Inflammatory macrophage treated with lipopolysaccharide for 1 hour (primary cell): ENCODE results near the gene TLR7.

ENCODE experiments used
- DNase-seq, 2 donors: peaks; one replicate each; pipeline ENCODE4 v3.0.0-alpha.2; 2020 to 2022

TLR7 gene

DNA sequence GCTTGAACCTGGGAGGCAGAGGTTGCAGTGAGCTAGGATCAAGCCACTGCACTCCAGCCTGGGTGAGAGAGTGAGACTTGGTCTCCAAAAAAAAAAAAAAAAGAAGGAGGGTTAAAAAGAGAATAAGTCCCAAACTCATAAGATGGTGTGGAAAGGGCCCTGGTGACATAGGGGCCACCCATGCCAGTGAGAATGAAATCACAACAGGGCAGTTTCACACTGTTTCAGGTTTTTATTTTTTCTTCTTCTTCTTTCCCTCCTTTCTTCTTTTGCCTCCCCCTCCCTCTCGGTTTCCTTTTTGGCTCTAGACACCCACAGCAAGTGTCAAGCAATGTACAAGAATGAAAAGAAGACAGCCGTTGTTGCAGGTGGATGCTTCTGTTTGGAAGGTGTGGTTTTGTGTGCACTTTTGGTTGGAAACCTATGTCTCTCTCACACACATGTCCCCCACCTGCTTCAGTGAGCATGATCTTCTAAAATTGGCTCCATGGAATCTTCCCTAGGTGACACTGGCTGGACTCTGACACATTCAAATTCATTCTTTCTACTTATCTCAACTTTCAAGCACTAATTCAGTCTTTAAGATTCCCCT, 25.1 kb downstream of the TLR7 start:
- DNase-seq, result no peak

DNA sequence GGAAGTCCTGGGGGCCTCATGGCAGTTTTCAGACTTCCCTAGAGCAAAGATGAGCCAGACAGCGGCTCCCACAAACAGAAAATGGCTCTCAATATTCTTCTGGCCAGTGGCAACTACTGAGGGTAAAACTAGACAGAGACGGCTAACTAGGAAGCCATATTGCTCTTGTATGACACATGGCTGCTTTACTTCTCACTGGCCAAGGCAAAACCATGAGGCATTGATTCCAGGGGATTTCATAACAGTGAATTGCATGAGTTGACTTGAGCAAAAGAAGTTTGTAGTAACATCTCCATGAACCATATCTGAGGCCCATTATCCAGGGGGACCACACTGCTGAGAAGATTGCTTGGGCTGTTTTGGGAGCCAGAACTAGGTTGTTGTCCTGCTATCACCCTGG, 25.8 kb downstream of the TLR7 start:
- peak; percentile 51 to 54 for DNase-seq

DNA sequence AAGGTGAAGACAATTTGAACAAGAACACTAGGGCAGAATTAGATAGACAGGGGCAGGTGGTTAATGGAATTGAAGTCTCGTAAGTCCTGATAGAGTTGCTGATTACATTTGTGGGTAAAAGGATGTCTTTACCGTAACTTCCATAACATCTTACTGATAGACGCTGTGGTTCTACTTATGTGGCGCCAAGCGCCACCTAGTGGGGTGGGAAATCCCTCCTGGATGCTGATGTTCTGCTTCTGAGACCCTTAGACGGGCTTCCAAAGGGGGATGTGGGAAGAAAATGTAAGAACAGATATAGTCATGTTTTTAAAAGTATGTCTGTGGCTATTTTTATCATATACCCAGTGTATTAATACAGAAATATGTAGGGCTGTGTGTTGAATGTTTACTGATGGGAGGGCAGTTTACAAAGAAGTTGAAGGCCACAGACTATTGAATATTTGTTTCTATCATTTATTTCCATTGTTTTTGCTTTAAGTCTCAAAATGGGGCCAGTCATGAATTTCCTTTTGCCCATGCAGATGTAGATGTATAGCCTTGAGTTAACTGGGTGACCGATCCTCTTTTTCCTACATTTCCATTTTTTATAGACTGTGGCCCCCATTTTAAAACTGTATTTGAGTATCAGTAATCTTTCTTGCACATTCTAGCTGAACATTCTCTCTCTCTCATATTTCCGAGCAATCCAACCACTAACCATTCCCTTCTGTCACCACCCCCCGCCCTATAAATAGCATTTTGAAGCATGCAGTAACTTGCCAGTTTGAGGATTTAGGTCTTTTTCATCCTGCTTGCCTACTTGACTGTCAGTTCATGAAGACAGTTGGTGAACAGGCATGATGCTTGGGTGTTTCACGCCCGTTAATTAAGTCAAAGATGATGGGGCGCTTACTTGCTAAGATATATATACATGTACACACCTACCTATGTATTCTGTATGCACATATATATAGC, 27.5 kb downstream of the TLR7 start:
- peak in 1 of 2 donors; percentile 49 for DNase-seq

DNA sequence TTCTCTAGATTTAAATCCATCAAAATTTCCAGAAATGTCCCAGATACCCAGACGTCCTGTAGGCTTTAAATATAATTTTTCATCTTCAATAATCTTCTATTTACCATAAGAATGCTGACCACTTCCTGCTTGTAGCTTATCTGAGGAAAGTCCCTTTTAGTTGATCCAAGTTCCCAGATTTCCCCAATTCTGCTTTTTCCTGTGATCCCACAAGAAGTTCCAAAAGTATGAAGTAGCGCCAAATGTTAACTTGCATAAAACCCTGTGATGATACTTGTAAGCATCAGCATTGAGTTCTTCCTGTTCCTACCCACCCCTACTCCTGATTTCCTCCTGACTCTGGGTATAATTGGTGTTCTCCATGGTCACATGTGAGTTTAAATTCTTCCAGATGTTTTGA, 29.0 kb downstream of the TLR7 start:
- DNase-seq, result peak in 1 of 2 donors; percentile 51

DNA sequence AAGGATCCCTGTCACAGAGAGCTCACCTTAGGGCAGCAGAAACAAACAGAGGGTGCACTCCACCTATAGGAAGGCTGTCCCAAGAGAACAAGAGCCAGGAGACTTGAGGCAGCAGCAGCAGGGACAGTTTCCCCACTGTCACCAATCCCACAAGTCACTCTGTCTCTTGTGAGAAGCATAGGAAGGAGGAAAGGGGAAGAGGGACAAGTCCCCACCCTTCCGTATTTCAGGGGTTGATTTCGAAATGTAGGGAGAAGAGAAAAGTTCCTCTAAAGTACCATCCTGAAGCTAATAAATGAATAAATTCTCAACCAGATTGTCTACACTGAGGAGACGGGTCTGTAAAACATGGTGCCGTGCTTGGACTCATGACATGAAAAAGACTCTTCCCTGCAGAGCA, 30.1 kb downstream of the TLR7 start:
- DNase-seq, result peak; percentile 60 to 61

DNA sequence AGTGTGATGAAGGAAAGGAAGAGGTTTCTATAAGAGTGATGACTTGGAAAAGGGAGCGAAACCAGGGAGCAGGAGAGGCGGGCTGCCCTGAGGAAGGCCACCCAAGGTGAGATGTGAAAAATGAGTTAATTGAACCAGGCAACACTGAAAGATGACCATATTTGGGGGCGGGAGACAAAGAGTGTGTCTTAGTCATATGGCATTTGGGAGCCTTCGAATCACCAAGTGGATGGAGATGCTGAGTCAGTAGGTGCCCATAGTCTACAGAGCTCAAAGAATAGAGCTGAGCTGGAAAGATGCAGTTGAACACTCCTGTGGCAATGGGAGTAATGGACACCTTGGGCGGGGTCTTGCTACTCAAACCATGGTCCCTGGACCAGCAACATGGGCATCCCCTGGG, 31.2 kb downstream of the TLR7 start:
- no peak for DNase-seq

DNA sequence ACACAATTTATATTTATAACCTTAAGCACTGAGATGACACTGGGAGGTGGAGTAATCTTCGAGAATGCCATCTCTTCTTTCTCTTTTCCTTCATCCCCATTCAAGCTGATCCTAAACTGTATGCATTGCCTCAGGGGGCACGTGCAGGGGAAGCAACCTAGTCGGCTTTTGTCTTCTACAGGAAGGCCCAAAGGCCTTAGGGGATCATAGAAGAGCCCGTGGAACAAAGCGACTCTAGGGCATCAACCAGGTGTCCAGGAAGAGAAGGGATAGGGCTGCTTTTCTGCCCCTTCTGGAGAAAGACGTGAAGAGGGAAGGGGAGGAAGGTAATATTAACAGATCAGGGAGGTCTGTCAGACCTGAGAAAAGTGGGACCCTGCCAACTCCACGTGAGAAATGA, 32.6 kb downstream of the TLR7 start:
- DNase-seq, result no peak

DNA sequence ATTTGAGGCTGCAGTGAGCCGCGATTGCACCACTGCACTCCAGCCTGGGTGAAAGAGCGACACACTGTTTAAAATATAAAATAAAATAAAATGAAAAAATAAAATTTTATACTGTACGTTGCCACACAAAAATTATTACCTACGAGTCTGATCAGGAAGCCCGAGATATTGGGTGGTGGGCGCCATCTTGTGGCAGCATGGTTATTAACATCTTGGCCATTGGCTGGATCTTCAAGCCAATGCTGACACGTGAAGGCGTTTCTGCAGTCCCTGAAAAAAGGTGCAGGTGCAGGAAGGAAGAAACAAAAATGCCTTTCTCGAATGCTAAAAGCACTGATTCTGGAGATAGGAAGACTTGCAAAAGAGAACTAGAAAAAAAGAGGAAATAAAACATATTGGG, 34.6 kb downstream of the TLR7 start:
- peak in 1 of 2 donors; percentile 58 for DNase-seq

DNA sequence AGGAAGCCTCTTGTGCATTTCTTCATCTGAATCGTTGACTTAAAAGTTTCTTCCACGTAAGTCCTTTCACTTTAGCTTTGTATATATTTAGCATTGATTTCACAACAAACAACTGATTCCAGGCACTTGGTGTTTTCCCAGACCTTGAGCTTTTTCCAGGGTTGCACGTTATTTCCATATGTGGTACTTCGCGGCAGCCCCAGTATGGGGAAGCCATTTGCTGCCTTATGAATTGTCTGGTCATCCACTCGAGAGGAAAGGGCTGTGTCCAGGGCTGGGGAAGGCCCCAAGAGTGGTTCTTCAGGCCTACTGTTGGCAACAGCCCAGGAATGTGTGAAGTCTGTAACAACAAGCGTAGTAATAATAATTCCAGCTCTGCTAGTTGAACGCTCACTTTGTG, 36.8 kb downstream of the TLR7 start:
- peak; percentile 72 to 90 for DNase-seq

DNA sequence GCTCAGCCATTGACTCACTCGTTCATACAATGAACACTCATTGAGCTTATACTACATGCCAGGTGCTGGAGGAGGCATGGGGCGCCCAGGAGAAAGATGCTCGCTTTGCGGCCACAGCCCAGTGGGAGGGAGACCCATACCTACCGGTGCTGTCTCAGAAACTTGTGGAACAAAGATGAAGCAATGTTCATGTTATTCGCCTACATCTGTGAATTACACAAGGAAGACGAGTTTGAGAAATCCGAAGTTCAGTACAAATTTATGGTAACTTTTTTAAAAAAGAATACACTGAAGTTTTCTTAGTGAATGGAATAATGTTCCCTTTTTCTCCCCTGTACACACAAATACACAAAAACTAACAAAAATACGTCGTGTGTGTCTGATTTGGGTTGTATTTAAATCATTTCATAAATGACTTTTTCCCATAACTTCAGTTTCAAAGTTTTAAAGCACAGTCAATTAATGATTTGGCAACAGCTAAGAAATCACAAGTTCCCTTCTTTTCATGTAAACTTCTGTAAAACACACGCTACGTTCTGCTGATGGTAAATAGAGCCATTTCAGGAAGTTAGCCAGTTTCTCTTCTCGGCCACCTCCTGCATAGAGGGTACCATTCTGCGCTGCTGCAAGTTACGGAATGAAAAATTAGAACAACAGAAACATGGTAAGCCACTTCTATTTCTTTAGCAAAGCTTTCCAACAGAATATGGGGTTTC, 39.3 kb downstream of the TLR7 start, which contains the start of gene TLR8:
Gene TLR8 (plus strand): TSS at position 575 of the 716 bp plus-strand sequence. CDS start 87 bp downstream, at position 662.
- DNase-seq, result peak; percentile 64 to 68

DNA sequence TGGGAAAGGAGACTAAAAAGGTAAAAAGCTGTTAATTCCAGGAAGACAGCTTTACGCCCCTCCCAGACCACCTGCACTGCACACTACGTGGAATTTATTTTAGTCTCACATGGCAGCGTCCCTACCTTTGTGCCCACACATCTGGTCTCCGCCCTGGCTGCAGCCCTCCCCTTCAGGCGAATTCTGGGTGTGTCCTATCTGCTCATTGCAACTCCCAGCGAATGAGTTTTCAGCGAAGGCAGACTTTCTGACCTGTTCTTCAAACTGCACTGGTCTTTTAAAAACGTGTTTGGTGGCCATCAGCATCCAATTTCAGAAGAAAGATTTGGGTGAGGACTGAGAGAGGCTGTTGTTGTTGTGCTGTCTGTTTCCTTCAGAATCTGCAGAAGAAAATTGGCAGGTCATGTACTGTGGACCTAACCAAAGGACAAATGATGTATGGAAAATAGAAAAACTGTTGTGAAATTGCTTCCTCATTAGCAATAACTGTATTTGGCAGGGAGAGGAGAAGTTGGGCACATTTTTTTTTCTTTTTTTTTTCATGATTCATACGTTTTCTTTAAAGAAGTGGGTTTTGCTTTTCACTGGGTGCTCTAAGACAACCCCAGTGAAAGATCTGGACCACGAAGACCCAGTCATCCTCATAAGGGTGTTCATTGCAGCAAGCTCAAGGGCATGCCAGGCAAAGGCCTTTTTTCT, 43.7 kb downstream of the TLR7 start:
- DNase-seq, result peak; percentile 57 to 76

DNA sequence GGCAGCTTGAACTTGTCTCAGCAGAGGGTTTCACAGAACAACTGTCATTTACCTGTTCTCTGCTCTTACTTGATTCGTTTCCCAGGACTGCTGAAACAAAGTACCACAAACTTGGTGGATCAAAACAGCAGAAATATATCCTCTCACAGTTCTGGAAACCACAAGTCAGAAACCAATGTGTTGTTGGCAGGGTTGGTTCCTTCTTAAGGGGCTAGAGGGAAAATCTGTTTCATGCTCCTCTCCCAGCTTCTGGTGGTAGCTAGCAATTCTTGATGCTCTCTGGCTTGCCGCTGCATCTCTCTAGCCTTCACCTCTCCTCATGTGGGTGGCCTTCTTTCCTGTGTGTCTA, 44.2 kb downstream of the TLR7 start:
- no peak for DNase-seq

DNA sequence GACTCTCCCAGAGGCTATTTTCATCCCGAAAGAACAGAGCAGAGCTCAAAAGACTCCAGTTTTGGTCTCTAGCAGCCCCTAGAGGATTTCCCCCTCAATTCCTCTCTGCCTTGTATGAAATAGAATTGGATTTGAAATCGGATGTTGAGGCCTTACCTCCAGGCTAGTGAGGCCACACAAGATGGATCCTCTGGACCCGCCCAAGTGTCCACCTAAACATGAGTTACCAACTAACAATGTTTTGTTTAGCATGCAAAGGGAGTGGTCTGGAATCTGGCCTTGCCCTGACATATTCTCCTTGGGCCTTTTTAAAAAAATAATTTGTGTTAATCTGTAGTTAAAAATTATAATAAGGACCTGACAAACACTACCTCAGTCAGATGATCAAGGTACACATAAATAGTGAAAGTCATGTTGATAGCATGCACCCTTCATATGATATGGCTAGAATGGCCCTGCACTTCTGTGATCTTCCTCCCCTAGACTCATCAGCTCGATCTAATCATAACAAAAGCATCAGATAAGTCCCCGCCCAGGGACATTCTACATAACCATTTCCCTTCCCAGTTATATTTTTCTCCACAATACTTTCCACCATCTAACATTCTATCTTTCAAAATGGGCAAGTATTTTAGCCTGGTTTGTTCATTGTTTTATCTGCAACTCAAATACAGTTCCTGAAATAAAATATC, 46.1 kb downstream of the TLR7 start:
- no peak for DNase-seq

DNA sequence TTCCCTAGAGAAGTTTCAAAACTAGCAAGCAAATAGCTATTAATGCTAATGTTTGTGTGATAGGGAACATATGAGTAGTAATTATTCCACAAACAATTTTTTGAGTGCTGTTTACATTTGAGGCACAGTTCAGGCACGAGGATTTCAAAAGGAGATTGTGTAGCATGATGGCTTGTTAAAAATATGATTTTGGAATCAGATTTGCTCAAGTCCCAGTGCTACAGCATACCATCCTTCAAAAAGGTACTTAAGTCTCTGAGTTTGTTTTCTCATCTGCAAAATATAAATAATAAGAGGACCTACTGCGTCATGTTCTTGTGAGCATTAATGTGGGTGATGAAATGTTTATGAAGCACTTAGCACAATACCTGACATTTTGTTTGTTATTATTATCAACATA, 50.9 kb downstream of the TLR7 start:
- no peak for DNase-seq

DNA sequence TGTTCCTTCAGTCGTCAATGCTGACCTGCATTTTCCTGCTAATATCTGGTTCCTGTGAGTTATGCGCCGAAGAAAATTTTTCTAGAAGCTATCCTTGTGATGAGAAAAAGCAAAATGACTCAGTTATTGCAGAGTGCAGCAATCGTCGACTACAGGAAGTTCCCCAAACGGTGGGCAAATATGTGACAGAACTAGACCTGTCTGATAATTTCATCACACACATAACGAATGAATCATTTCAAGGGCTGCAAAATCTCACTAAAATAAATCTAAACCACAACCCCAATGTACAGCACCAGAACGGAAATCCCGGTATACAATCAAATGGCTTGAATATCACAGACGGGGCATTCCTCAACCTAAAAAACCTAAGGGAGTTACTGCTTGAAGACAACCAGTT, 52.2 kb downstream of the TLR7 start:
- peak; percentile 38 to 70 for DNase-seq

DNA sequence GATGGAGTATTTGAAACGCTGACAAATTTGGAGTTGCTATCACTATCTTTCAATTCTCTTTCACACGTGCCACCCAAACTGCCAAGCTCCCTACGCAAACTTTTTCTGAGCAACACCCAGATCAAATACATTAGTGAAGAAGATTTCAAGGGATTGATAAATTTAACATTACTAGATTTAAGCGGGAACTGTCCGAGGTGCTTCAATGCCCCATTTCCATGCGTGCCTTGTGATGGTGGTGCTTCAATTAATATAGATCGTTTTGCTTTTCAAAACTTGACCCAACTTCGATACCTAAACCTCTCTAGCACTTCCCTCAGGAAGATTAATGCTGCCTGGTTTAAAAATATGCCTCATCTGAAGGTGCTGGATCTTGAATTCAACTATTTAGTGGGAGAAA, 52.7 kb downstream of the TLR7 start:
- DNase-seq, result no peak

DNA sequence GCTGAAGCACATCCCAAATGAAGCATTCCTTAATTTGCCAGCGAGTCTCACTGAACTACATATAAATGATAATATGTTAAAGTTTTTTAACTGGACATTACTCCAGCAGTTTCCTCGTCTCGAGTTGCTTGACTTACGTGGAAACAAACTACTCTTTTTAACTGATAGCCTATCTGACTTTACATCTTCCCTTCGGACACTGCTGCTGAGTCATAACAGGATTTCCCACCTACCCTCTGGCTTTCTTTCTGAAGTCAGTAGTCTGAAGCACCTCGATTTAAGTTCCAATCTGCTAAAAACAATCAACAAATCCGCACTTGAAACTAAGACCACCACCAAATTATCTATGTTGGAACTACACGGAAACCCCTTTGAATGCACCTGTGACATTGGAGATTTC, 54.1 kb downstream of the TLR7 start:
- no peak for DNase-seq

DNA sequence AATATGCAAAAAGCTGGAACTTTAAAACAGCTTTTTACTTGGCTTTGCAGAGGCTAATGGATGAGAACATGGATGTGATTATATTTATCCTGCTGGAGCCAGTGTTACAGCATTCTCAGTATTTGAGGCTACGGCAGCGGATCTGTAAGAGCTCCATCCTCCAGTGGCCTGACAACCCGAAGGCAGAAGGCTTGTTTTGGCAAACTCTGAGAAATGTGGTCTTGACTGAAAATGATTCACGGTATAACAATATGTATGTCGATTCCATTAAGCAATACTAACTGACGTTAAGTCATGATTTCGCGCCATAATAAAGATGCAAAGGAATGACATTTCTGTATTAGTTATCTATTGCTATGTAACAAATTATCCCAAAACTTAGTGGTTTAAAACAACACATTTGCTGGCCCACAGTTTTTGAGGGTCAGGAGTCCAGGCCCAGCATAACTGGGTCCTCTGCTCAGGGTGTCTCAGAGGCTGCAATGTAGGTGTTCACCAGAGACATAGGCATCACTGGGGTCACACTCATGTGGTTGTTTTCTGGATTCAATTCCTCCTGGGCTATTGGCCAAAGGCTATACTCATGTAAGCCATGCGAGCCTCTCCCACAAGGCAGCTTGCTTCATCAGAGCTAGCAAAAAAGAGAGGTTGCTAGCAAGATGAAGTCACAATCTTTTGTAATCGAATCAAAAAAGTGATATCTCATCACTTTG, 55.2 kb downstream of the TLR7 start:
- DNase-seq, result no peak

DNA sequence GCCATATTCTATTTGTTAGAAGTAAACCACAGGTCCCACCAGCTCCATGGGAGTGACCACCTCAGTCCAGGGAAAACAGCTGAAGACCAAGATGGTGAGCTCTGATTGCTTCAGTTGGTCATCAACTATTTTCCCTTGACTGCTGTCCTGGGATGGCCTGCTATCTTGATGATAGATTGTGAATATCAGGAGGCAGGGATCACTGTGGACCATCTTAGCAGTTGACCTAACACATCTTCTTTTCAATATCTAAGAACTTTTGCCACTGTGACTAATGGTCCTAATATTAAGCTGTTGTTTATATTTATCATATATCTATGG, 55.7 kb downstream of the TLR7 start:
- DNase-seq, result no peak

DNA sequence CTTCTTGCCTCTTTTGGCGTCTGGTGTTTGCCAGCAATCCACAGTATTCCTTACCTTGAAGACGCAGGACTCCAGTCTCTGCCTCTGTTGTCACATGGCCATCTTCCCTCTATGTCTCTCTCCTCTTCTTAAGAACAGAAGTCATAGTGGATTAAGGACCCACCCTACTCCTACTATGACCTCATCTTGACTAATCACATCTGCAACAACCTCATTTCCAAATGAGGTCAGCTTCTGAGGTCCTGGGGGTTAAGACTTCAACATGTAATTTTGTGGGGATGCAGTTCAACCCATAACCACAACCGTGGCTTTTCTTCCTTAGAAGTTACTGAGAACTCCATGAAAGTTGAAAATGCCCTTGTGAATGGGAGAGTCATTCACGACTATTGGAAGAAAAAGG, 62.8 kb downstream of the TLR7 start:
- DNase-seq, result peak; percentile 53 to 58

DNA sequence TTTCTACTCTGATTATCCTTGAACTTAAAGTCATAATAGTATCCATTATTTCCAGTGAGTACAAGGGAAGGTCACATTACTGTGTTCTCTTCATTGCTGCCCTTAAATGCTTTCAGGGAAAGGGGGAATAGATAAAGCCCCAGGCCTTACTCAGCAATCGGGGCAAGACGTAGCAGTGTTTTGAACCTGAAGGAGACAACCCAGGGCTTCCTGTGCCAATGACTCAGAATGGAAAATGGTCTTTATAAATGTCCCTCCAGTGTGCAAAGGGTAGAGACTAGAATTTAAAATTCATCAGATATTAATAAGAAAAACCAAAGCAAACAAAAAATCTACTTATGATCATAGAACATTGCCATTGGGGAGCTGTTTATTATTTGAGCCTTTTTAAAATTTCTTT, 63.3 kb downstream of the TLR7 start:
- no peak for DNase-seq

DNA sequence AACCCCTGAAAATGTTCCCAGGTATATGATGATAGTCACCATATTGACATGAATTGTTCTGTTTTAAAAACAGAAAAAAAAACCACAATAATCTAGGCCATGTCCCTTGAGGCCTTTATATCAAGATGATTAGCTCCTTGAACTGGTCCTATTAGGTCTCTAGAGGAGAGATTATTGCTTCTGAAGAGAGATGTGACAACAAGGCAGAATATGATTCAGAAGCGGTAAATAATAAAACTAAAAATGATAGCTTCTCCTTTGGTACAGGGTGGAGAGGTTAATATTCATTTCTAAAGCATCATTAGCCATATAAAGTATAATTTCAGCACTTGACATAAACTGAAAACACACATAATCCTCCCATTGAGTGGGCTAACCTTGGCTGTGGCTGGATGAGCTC, 65.4 kb downstream of the TLR7 start:
- no peak for DNase-seq
